Fibroblast of villous mesenchyme (primary cell): Measurements from ENCODE around the gene P2RX7. TPM values are rescaled to one million over a fixed set of nuclear protein-coding genes. Genes with fewer than 3 reads are reported as not detected.

ENCODE experiments used
- DNase-seq: peaks from one replicate; pipeline ENCODE4 v3.0.0-alpha.2; 2010; ENCODE audit warnings: low read depth
- H3K4me3 ChIP-seq: 2 replicates; pipeline ENCODE4 v1.5.1; 2011; ENCODE audit warnings: low read depth, mild to moderate bottlenecking, low read length
- small RNA-seq: library from RNA; depleted of rRNA; stranded (forward); fragments of <200 nt; gene quantifications from one replicate; pipeline ENCODE3, GENCODE V24; 2012
- total RNA-seq: library from RNA; depleted of rRNA; stranded (reverse); fragments of >200 nt; gene quantifications from 2 replicates; pipeline ENCODE4 v1.2.3, GENCODE V29; 2012
- TF ChIP-seq, protein P1 (sequence below): IDR thresholded peaks from 2 replicates; pipeline ENCODE4 v1.5.1; 2012; ENCODE audit warnings: low read depth, mild to moderate bottlenecking, low read length; ENCODE audit not compliant: insufficient read depth

P2RX7 gene
- total RNA-seq, 1 donor, result 0.43 TPM

DNA sequence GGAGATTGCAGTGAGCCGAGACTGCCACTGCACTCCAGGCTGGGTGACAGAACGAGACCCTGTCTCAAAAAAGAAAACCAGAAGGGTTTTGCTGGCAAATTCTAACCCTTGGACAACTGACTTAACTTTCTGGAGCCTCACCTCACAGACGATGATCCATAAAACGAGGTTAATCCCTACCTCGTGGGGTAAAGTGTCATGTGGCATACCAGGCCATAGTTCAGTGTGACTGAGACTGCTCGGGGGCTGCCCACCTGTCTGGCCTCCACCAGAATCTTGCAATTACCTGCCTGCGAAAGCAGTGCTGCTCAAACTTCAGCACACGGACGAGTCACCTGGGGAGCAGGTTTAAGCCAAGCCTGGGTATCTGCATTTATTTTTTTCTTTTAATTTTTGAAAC is 104.1 kb downstream of the P2RX7 start:
- TF ChIP-seq, protein P1, sequence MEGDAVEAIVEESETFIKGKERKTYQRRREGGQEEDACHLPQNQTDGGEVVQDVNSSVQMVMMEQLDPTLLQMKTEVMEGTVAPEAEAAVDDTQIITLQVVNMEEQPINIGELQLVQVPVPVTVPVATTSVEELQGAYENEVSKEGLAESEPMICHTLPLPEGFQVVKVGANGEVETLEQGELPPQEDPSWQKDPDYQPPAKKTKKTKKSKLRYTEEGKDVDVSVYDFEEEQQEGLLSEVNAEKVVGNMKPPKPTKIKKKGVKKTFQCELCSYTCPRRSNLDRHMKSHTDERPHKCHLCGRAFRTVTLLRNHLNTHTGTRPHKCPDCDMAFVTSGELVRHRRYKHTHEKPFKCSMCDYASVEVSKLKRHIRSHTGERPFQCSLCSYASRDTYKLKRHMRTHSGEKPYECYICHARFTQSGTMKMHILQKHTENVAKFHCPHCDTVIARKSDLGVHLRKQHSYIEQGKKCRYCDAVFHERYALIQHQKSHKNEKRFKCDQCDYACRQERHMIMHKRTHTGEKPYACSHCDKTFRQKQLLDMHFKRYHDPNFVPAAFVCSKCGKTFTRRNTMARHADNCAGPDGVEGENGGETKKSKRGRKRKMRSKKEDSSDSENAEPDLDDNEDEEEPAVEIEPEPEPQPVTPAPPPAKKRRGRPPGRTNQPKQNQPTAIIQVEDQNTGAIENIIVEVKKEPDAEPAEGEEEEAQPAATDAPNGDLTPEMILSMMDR, result no peak
- H3K4me3 ChIP-seq, result no peak overlapping the region
- no peak for DNase-seq

DNA sequence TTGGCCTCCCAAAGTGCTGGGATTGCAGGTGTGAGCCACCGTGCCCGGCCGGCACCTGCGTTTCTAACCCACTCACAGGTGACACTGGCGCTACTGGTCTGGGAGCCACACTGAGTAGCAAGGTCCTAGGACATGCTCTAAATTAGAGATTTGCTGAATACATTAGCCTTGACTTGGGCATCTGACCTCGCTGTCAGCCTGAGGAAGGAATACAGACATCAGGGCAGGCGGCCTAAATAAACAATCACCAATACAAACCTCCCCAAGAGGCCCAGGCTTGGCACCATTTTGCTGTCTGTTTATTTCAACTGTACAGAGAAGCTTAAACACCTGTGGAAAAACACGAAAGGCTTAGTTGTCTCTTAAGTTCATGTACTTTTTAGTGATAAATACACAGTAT is 104.7 kb downstream of the P2RX7 start:
- TF ChIP-seq, protein P1, result no peak
- no peak for DNase-seq
- no peak overlapping the region for H3K4me3 ChIP-seq

Small RNAs within 50 kb of the gene (small RNA-seq; reads per million reads assigned to genes)
- gene AC079602.1 (not detected), gene RF00156 (not detected), gene Z98941.1 (not detected)

Other genes starting within 250 kb of the P2RX7 start
- 8.7 and 9.5 TPM in 2 replicates for gene SPPL3, start 228.5 kb upstream of the P2RX7 start, total RNA-seq
- not detected in 2 replicates for gene HNF1A, start 154.3 kb upstream of the P2RX7 start, total RNA-seq
- 13.0 and 14.2 TPM in 2 replicates for gene C12orf43, start 116.4 kb upstream of the P2RX7 start, total RNA-seq
- gene OASL, start 93.6 kb upstream of the P2RX7 start, total RNA-seq, result under 0.01 TPM in 2 replicates
- gene P2RX4, start 77.3 kb downstream of the P2RX7 start, total RNA-seq, result 13.5 and 15.1 TPM in 2 replicates
- gene CAMKK2, start 163.8 kb downstream of the P2RX7 start, total RNA-seq, result 14.7 and 16.4 TPM in 2 replicates
- 148 and 180 TPM in 2 replicates for gene ANAPC5, start 219.5 kb downstream of the P2RX7 start, total RNA-seq